Adrenal gland (tissue), 12 donors: Measurements from ENCODE around the gene NIP7. TPM values are rescaled to one million over a fixed set of nuclear protein-coding genes. Genes with fewer than 3 reads are reported as not detected.

Experiments used
- DNase-seq, 7 donors: peaks; one replicate each; pipeline ENCODE4 v3.0.0-alpha.2; 2019 to 2020
- H3K27ac ChIP-seq, 5 donors: fragments of 200-600 bp; sonication (generic) in 4 of 5; 1 replicate in 3 of 5; 2 replicates in 2 of 5; pipeline versions ENCODE4 v1.5.1 to v1.8.0; 2016 to 2020; ENCODE audit warnings: mild to moderate bottlenecking in 1 of 5
- H3K27me3 ChIP-seq: fragments of 200-600 bp; 2 replicates; pipeline ENCODE4 v1.8.0; 2021
- H3K36me3 ChIP-seq, 2 donors: fragments of 200-600 bp; replicated peaks in 1 of 2; 1 replicate in 1 of 2; 2 replicates in 1 of 2; pipeline versions ENCODE4 v1.5.1 to v1.8.0; 2018 to 2022
- H3K4me1 ChIP-seq, 2 donors: fragments of 200-600 bp; replicated peaks in 1 of 2; 1 replicate in 1 of 2; 2 replicates in 1 of 2; pipeline versions ENCODE4 v1.5.1 to v1.8.0; 2018 to 2021
- H3K4me3 ChIP-seq, 4 donors: fragments of 200-600 bp; sonication (generic) in 3 of 4; one replicate each; pipeline ENCODE4 v1.5.1; 2016 to 2018
- H3K9me3 ChIP-seq, 3 donors: fragments of 200-600 bp; sonication (generic) in 1 of 3; replicated peaks in 1 of 3; 1 replicate in 2 of 3; 2 replicates in 1 of 3; pipeline versions ENCODE4 v1.5.1 to v1.8.0; 2016 to 2021
- CTCF ChIP-seq, 6 experiments: fragments of 450-650 bp in 4 of 6; fragments of 200-600 bp in 2 of 6; sonication (generic) in 1 of 6; IDR thresholded peaks; 1 replicate in 5 of 6; 2 replicates in 1 of 6; pipeline versions ENCODE4 v1.5.1 to v1.8.0; 2016 to 2021; ENCODE audit warnings: antibody characterized with exemption in 6 of 6, mild to moderate bottlenecking in 2 of 6, moderate library complexity in 1 of 6
- POLR2A ChIP-seq, 2 donors: fragments of 450-650 bp; IDR thresholded peaks; one replicate each; pipeline ENCODE4 v1.6.1; 2017; ENCODE audit warnings: antibody characterized with exemption in 2 of 2, mild to moderate bottlenecking in 2 of 2, moderate library complexity in 1 of 2
- WGBS, 4 donors: extraction: QIAGEN DNeasy Blood & Tissue Kit in 2 of 4; methylation state at CpG; one replicate each; pipeline versions ENCODE4 v1.1.5 to v1.1.7; 2013 to 2017; 5-methylcytosine and 5-hydroxymethylcytosine counted together
- intact Hi-C, 2 donors: fragments of 100-400 bp; cut with DNase I; formaldehyde crosslinking; loops; one replicate each; pipeline versions ENCODE4 v1.14.1 to v1.15.0; 2022 to 2023
- polyA plus RNA-seq, 3 donors: library from polyadenylated mRNA; stranded (reverse); fragments of 200-250 nt in 2 of 3; fragments of 350-450 nt in 1 of 3; fragmentation: Illumina TruSeq in 1 of 3; extraction: RNeasy Lipid Tissue Mini Kit (QIAGEN cat#74804) in 1 of 3; gene quantifications; one replicate each; pipeline ENCODE4 v1.2.3, GENCODE V29; 2013 to 2014
- total RNA-seq, 9 donors: library from RNA; depleted of rRNA in 4 of 9; stranded (reverse); fragments of >200 nt in 4 of 9; fragments of 120-200 nt in 1 of 9; fragmentation: NEBNext Ultra II Directional in 1 of 9; extraction: Animal tissue kit (Norgen Biotek cat#: 25700) in 1 of 9; gene quantifications; one replicate each; pipeline versions ENCODE4 v1.1.0 to v1.2.4, GENCODE V29; 2013 to 2023
- donor health status: healthy with polysubstance abuse.
- donor health status: Bipolar disorder and iron deficiency.
- donor health status: DM: yes; HTN: yes; CAD: no.
- donor health status: DM: no; HTN: no; CAD: no.
- donor health status: DM: no; HTN: no; CAD: no.
- donor health status: DM: yes; HTN: yes; CAD: no.

The NIP7 gene
- total and polyA plus RNA-seq, 12 donors, result 10.5 to 38.0 (median 21.6) TPM

- Histone ChIP-seq H3K27ac (no peak overlapping the region), H3K9me3 (no peaks in the 10 kb centered on the region), H3K4me3 (no peak overlapping the region), H3K4me1 (peaks cover under 1 to 15% of the 10 kb centered on the region in 2 donors), H3K36me3 (peaks cover 0 to 51% of the 10 kb centered on the region in 2 donors), H3K27me3 (no peaks in the 10 kb centered on the region)
- no peak for TF ChIP-seq POLR2A (IDR thresholded peaks at IDR 0.05)
- DNase-seq, result no peak
- 29 to 50% (median 45%) methylated on average over 1 of the region's 1 CpG for WGBS, 4 donors
- intact Hi-C loops, result no loop called here
These were observed 39.2 kb downstream of the NIP7 start for GRCh38 chr16:69378760-69379159.

- peaks cover 0 to 52% of the 10 kb centered on the region in 2 donors for H3K36me3 ChIP-seq
- no peak for TF ChIP-seq POLR2A (IDR thresholded peaks at IDR 0.05)
- no peak for TF ChIP-seq CTCF (IDR thresholded peaks at IDR 0.05)
These were observed 41.7 kb downstream of the NIP7 start for GRCh38 chr16:69381231-69381630.

GRCh38 chr16:69382421-69382820 lies 42.8 kb downstream of the NIP7 start:
- TF ChIP-seq POLR2A (IDR thresholded peaks at IDR 0.05), result no peak
- WGBS, 4 donors, result 98 to 100% (median 99%) methylated on average over 2 of the region's 2 CpGs
- Histone ChIP-seq H3K27ac (no peak overlapping the region), H3K4me1 (peaks cover 12 to 27% of the 10 kb centered on the region in 2 donors), H3K27me3 (no peaks in the 10 kb centered on the region), H3K9me3 (no peaks in the 10 kb centered on the region), H3K36me3 (peaks cover 0 to 52% of the 10 kb centered on the region in 2 donors), H3K4me3 (no peak overlapping the region)
- intact Hi-C loops, result no loop called here
- DNase-seq, result no peak

More at GRCh38 chr16:69381231-69381630, 41.7 kb downstream of the NIP7 start:
- 47 to 56% (median 53%) methylated on average over 2 of the region's 2 CpGs for WGBS, 4 donors
- Histone ChIP-seq H3K9me3 (no peaks in the 10 kb centered on the region), H3K4me3 (no peak overlapping the region), H3K27me3 (no peaks in the 10 kb centered on the region), H3K27ac (no peak overlapping the region), H3K4me1 (peaks cover 12 to 27% of the 10 kb centered on the region in 2 donors)
- DNase-seq, result no peak
- intact Hi-C loops, result no loop called here

GRCh38 chr16:69384974-69385373 lies 45.4 kb downstream of the NIP7 start:
- no peak for DNase-seq
- intact Hi-C loops, result no loop called here
- Histone ChIP-seq H3K9me3 (no peaks in the 10 kb centered on the region), H3K36me3 (peaks cover 0 to 35% of the 10 kb centered on the region in 2 donors), H3K27ac (peak overlapping the region; percentile 30 to 100 (median 85)), H3K27me3 (no peaks in the 10 kb centered on the region), H3K4me1 (peaks cover 12 to 20% of the 10 kb centered on the region in 2 donors), H3K4me3 (peak overlapping the region in 3 of 4 donors; percentile 35 to 83 (median 48))
- WGBS, 4 donors, result 3 to 4% (median 4%) methylated on average over 6 of the region's 6 CpGs
- TF ChIP-seq CTCF (IDR thresholded peaks at IDR 0.05), result no peak
- no peak for TF ChIP-seq POLR2A (IDR thresholded peaks at IDR 0.05)

- peak overlapping the region in 1 of 4 donors; percentile 48 for H3K4me3 ChIP-seq
- H3K4me1 ChIP-seq, result peaks cover 12 to 15% of the 10 kb centered on the region in 2 donors
These were observed 47.0 kb downstream of the NIP7 start for GRCh38 chr16:69386596-69386995.

More at GRCh38 chr16:69386596-69386995, 47.0 kb downstream of the NIP7 start:
- intact Hi-C loops, result no loop called here
- TF ChIP-seq POLR2A (IDR thresholded peaks at IDR 0.05) (no peak), CTCF (IDR thresholded peaks at IDR 0.05) (no peak)
- 73 to 90% (median 79%) methylated on average over 1 of the region's 1 CpG for WGBS, 4 donors
- Histone ChIP-seq H3K27ac (no peak overlapping the region), H3K9me3 (no peaks in the 10 kb centered on the region), H3K27me3 (no peaks in the 10 kb centered on the region), H3K36me3 (peaks cover 0 to 22% of the 10 kb centered on the region in 2 donors)
- peak in 1 of 7 donors; percentile 20 for DNase-seq

Other genes starting within 250 kb of the NIP7 start
- 1 to 10 TPM in 1 of 9 donors, under 1 TPM in 8; 0.06 to 1.1 (median 0.42) TPM for gene HAS3, start 234.1 kb upstream of the NIP7 start, total RNA-seq
- 1 to 10 TPM in 1 of 3 donors, under 1 TPM in 2; 0.27 to 1.2 (median 0.91) TPM for gene HAS3, start 234.1 kb upstream of the NIP7 start, polyA plus RNA-seq
- gene CHTF8, start 207.2 kb upstream of the NIP7 start, total RNA-seq, result 100 to 1,000 TPM in 3 of 9 donors, 10 to 100 TPM in 6; 48.8 to 207 (median 82.6) TPM
- gene CHTF8, start 207.2 kb upstream of the NIP7 start, polyA plus RNA-seq, result 100 to 1,000 TPM in 1 of 3 donors, 10 to 100 TPM in 2; 34.0 to 103 (median 37.7) TPM
- gene UTP4, start 207.1 kb upstream of the NIP7 start, total RNA-seq, result 10 to 100 TPM in 8 of 9 donors, 1 to 10 TPM in 1; 8.8 to 51.2 (median 23.2) TPM
- 10 to 100 TPM; 16.2 to 50.8 (median 24.9) TPM for gene UTP4, start 207.1 kb upstream of the NIP7 start, polyA plus RNA-seq
- gene SNTB2, start 152.6 kb upstream of the NIP7 start, total RNA-seq, result 10 to 100 TPM in 8 of 9 donors, 1 to 10 TPM in 1; 9.8 to 52.7 (median 43.7) TPM
- gene SNTB2, start 152.6 kb upstream of the NIP7 start, polyA plus RNA-seq, result 1 to 10 TPM; 3.6 to 8.8 (median 8.4) TPM
- gene VPS4A, start 28.4 kb upstream of the NIP7 start, total RNA-seq, result 10 to 100 TPM; 28.1 to 39.5 (median 34.5) TPM
- gene VPS4A, start 28.4 kb upstream of the NIP7 start, polyA plus RNA-seq, result 10 to 100 TPM; 31.2 to 55.1 (median 42.5) TPM
- 10 to 100 TPM in 8 of 9 donors, 1 to 10 TPM in 1; 9.7 to 61.9 (median 23.1) TPM for gene PDF, start 9.2 kb upstream of the NIP7 start, total RNA-seq
- 1 to 10 TPM; 1.2 to 4.2 (median 2.0) TPM for gene PDF, start 9.2 kb upstream of the NIP7 start, polyA plus RNA-seq
- 10 to 100 TPM; 41.2 to 85.3 (median 55.4) TPM for gene COG8, start 208 bp upstream of the NIP7 start, total RNA-seq
- gene COG8, start 208 bp upstream of the NIP7 start, polyA plus RNA-seq, result 10 to 100 TPM; 26.1 to 30.1 (median 28.0) TPM
- gene TMED6, start 12.0 kb downstream of the NIP7 start, total RNA-seq, result under 1 TPM in 5 of 9 donors, not detected in 4; 0.22 to 0.56 (median 0.42) TPM
- 1 to 10 TPM in 1 of 3 donors, under 1 TPM in 1, not detected in 1; 0.22 to 2.5 TPM for gene TMED6, start 12.0 kb downstream of the NIP7 start, polyA plus RNA-seq
- gene TERF2, start 46.2 kb downstream of the NIP7 start, total RNA-seq, result 10 to 100 TPM; 11.0 to 38.0 (median 24.3) TPM
- gene TERF2, start 46.2 kb downstream of the NIP7 start, polyA plus RNA-seq, result 10 to 100 TPM; 11.1 to 50.1 (median 12.4) TPM
- gene CYB5B, start 84.8 kb downstream of the NIP7 start, total RNA-seq, result 100 to 1,000 TPM; 153 to 763 (median 441) TPM
- gene CYB5B, start 84.8 kb downstream of the NIP7 start, polyA plus RNA-seq, result 1,000 to 10,000 TPM in 1 of 3 donors, 100 to 1,000 TPM in 2; 247 to 1,039 (median 489) TPM
- 10 to 100 TPM; 39.3 to 79.4 (median 54.4) TPM for gene NFAT5, start 226.2 kb downstream of the NIP7 start, total RNA-seq
- gene NFAT5, start 226.2 kb downstream of the NIP7 start, polyA plus RNA-seq, result 10 to 100 TPM in 1 of 3 donors, 1 to 10 TPM in 2; 1.9 to 21.9 (median 9.6) TPM